ENCODE results near the gene LENG9. TPM values are rescaled to one million over a fixed set of nuclear protein-coding genes. Genes with fewer than 3 reads are reported as not detected.
A peak's percentile ranks its signal among the peaks of the same experiment; 100 is the strongest.

The LENG9 gene
- total RNA-seq, 1 experiment from 2014 or later, result 5.0 TPM

DNA sequence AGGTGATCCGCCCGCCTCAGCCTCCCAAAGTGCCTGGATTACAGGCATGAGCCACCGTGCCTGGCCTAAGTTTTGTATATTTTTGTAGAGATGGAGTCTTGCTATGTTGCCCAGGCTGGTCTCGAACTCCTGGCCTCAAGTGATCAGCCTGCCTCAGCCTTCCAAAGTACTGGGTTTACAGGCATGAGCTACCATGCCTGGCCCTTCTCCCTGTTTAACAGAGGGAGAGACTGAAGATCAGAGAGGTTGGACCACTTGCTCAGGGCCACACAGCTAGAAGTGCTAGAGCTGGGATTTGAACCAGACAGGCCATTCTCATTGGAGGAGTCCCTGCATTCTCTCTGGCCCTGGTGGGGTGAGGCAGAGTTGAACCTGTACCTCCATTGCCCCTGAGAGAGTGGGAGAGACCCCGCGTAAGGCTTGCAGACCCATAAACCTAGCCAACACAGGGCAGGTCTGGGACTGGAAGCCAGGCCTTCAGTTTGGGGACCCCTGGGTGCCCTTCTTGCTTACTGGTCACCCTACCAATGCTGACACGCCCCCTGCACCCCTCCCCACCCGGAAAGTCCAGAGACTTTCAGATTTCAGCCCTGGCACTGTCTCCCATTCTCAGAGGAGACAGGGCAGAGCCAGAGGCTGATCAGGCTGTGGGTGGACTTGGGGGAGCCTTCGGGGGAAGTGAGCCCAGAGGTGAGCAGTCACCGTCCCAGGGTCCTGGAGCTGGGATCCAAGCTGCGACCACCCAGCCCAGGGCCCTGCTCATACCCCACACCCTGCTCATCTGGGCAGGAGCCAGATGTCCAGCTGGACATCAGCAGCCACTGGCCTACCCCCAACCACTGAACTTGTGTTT lies 35.0 kb downstream of the LENG9 start:
- no peaks in the 10 kb centered on the region for H3K4me1 ChIP-seq (ENCODE audit: low read length)
- H3K36me3 ChIP-seq (ENCODE audit: insufficient read depth, low read length), result no peaks in the 10 kb centered on the region
- H3K9ac ChIP-seq (ENCODE audit: low read length), result no peak overlapping the region
- H3K27ac ChIP-seq (ENCODE audit: low read length), result no peak overlapping the region
- H3K9me2 ChIP-seq (replicated peaks; ENCODE audit: insufficient read depth, low read length), result no peaks in the 10 kb centered on the region
- H3K4me2 ChIP-seq (ENCODE audit: low read depth, low read length, poor library complexity, severe bottlenecking), result no peak overlapping the region
- no peaks in the 10 kb centered on the region for H3K9me3 ChIP-seq (ENCODE audit: low read length)
- no peak for DNase-seq
- no peaks in the 10 kb centered on the region for H3K79me2 ChIP-seq (ENCODE audit: low read length)
- H3K27me3 ChIP-seq (ENCODE audit: low read length), result no peaks in the 10 kb centered on the region
- H4K20me1 ChIP-seq (ENCODE audit: insufficient read depth, low read depth, low read length), result peaks cover 15% of the 10 kb centered on the region; the same call in 1 of the 2 replicates
- H2AFZ ChIP-seq (ENCODE audit: low read length), result no peak overlapping the region
- H3K4me3 ChIP-seq (ENCODE audit: low read length), result no peak overlapping the region

- no peaks in the 10 kb centered on the region for H3K36me3 ChIP-seq (ENCODE audit: insufficient read depth, low read length)
- no peak overlapping the region for H3K9ac ChIP-seq (ENCODE audit: low read length)
- H4K20me1 ChIP-seq (ENCODE audit: insufficient read depth, low read depth, low read length), result peaks cover 9% of the 10 kb centered on the region; the same call in 1 of the 2 replicates
- H3K27me3 ChIP-seq (ENCODE audit: low read length), result no peaks in the 10 kb centered on the region
- H3K9me2 ChIP-seq (replicated peaks; ENCODE audit: insufficient read depth, low read length), result no peaks in the 10 kb centered on the region
- no peaks in the 10 kb centered on the region for H3K9me3 ChIP-seq (ENCODE audit: low read length)
- DNase-seq, result no peak
- no peak overlapping the region for H3K4me2 ChIP-seq (ENCODE audit: low read depth, low read length, poor library complexity, severe bottlenecking)
- no peak overlapping the region for H3K27ac ChIP-seq (ENCODE audit: low read length)
- H3K4me3 ChIP-seq (ENCODE audit: low read length), result no peak overlapping the region
- H3K4me1 ChIP-seq (ENCODE audit: low read length), result no peaks in the 10 kb centered on the region
- H3K79me2 ChIP-seq (ENCODE audit: low read length), result no peaks in the 10 kb centered on the region
- H2AFZ ChIP-seq (ENCODE audit: low read length), result no peak overlapping the region
Measured at GRCh38 chr19:54427586-54427985, 36.0 kb downstream of the LENG9 start.

GRCh38 chr19:54426291-54426931 lies 37.2 kb downstream of the LENG9 start:
- Histone ChIP-seq H3K4me3 (ENCODE audit: low read length) (no peak overlapping the region), H3K36me3 (ENCODE audit: insufficient read depth, low read length) (no peaks in the 10 kb centered on the region), H3K9me3 (ENCODE audit: low read length) (no peaks in the 10 kb centered on the region), H3K79me2 (ENCODE audit: low read length) (no peaks in the 10 kb centered on the region), H3K9me2 (replicated peaks; ENCODE audit: insufficient read depth, low read length) (no peaks in the 10 kb centered on the region), H3K4me1 (ENCODE audit: low read length) (no peaks in the 10 kb centered on the region), H3K4me2 (ENCODE audit: low read depth, low read length, poor library complexity, severe bottlenecking) (no peak overlapping the region), H2AFZ (ENCODE audit: low read length) (no peak overlapping the region), H4K20me1 (ENCODE audit: insufficient read depth, low read depth, low read length) (peaks cover 2% of the 10 kb centered on the region; the same call in 1 of the 2 replicates), H3K27me3 (ENCODE audit: low read length) (no peaks in the 10 kb centered on the region), H3K27ac (ENCODE audit: low read length) (no peak overlapping the region), H3K9ac (ENCODE audit: low read length) (no peak overlapping the region)
- peak; percentile 39 for DNase-seq

DNA sequence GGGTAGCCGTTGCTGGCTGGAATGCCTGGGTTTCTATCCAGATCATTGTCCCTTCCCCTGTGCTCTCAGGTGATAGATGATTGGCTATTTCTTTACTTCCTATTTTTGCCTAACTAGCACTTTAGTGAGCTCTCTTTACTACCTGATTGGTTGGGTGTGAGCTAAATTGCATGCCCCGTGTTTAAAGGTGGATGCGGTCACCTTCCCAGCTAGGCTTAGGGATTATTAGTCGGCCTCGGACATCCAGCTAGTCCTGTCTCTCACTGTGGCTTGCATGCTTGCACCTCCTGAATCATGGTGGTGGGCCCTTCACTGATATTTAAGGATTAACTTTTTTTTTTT lies 38.2 kb downstream of the LENG9 start:
- Histone ChIP-seq H3K9ac (ENCODE audit: low read length) (no peak overlapping the region), H3K4me2 (ENCODE audit: low read depth, low read length, poor library complexity, severe bottlenecking) (no peak overlapping the region), H4K20me1 (ENCODE audit: insufficient read depth, low read depth, low read length) (no peaks in the 10 kb centered on the region; the same call in 1 of the 2 replicates), H3K27ac (ENCODE audit: low read length) (no peak overlapping the region), H3K79me2 (ENCODE audit: low read length) (no peaks in the 10 kb centered on the region), H3K27me3 (ENCODE audit: low read length) (no peaks in the 10 kb centered on the region), H3K4me1 (ENCODE audit: low read length) (no peaks in the 10 kb centered on the region), H3K9me2 (replicated peaks; ENCODE audit: insufficient read depth, low read length) (no peaks in the 10 kb centered on the region), H3K9me3 (ENCODE audit: low read length) (no peaks in the 10 kb centered on the region), H2AFZ (ENCODE audit: low read length) (no peak overlapping the region), H3K4me3 (ENCODE audit: low read length) (no peak overlapping the region), H3K36me3 (ENCODE audit: insufficient read depth, low read length) (no peaks in the 10 kb centered on the region)
- DNase-seq, result no peak

DNA sequence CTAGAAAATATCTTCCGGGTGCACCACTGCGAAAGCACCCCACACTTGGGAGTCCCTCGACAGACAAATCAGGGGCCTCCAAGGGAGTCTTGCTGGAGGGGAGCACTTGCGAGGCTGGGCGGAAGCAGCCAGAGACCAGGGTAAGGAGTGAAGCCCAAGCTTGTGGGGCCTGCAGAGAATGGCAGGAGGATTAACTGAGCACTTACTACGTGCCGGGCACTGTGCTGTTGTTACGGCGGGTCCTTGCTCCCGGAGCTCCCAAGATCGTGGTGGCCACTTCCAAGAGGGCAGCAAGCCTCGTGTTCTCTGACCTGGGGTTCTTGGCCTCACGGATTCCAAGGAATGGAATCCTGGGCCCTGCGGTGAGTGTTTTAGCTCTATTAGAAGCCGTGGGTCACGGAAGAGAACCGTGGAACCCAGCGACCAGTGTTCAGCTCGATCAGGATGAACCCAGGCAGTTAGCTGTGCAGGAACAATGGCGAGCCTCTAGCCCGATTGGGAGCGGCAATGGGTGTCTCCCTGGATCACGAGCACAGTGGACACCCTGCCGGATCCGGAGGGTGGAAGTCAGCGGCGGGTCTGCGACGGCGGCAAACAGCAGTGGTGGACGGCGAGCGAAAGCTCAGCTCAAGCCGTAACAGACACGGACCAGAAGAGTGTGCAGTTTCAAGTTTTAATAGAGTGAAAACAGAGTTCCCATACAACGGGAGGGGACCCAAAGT lies 38.8 kb downstream of the LENG9 start:
- Histone ChIP-seq H3K9ac (ENCODE audit: low read length) (no peak overlapping the region), H3K9me3 (ENCODE audit: low read length) (no peaks in the 10 kb centered on the region), H3K36me3 (ENCODE audit: insufficient read depth, low read length) (no peaks in the 10 kb centered on the region), H4K20me1 (ENCODE audit: insufficient read depth, low read depth, low read length) (no peaks in the 10 kb centered on the region; the same call in 1 of the 2 replicates), H2AFZ (ENCODE audit: low read length) (no peak overlapping the region), H3K79me2 (ENCODE audit: low read length) (no peaks in the 10 kb centered on the region), H3K4me3 (ENCODE audit: low read length) (no peak overlapping the region), H3K9me2 (replicated peaks; ENCODE audit: insufficient read depth, low read length) (no peaks in the 10 kb centered on the region), H3K4me1 (ENCODE audit: low read length) (no peaks in the 10 kb centered on the region), H3K4me2 (ENCODE audit: low read depth, low read length, poor library complexity, severe bottlenecking) (no peak overlapping the region), H3K27ac (ENCODE audit: low read length) (no peak overlapping the region), H3K27me3 (ENCODE audit: low read length) (no peaks in the 10 kb centered on the region)
- no peak for DNase-seq

DNA sequence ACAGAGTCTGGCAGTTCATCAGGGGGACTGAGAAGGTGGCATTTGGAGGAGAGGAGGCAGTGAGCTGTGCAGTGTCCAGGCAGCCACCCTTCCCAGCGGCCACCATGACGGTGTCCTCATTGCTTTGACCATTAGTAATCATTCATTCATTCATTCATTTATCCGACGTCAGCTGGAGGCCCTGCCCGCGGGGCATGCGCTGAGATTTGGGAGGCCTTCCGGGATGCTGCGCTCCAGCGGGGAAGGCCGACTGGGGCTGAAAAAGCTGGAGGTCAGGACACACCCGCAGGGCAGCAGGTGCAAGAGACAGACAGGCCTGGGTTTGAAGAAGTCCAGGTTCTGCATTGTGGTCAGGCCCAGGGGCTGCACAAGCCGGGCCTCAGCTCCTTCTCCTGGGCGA lies 39.4 kb downstream of the LENG9 start:
- Histone ChIP-seq H3K9me3 (ENCODE audit: low read length) (no peaks in the 10 kb centered on the region), H3K79me2 (ENCODE audit: low read length) (no peaks in the 10 kb centered on the region), H4K20me1 (ENCODE audit: insufficient read depth, low read depth, low read length) (no peaks in the 10 kb centered on the region; the same call in 1 of the 2 replicates), H3K27ac (ENCODE audit: low read length) (no peak overlapping the region), H2AFZ (ENCODE audit: low read length) (no peak overlapping the region), H3K9me2 (replicated peaks; ENCODE audit: insufficient read depth, low read length) (no peaks in the 10 kb centered on the region), H3K9ac (ENCODE audit: low read length) (no peak overlapping the region), H3K27me3 (ENCODE audit: low read length) (no peaks in the 10 kb centered on the region), H3K4me3 (ENCODE audit: low read length) (no peak overlapping the region), H3K4me2 (ENCODE audit: low read depth, low read length, poor library complexity, severe bottlenecking) (no peak overlapping the region), H3K36me3 (ENCODE audit: insufficient read depth, low read length) (no peaks in the 10 kb centered on the region), H3K4me1 (ENCODE audit: low read length) (no peaks in the 10 kb centered on the region)
- no peak for DNase-seq

- H3K4me2 ChIP-seq (ENCODE audit: low read depth, low read length, poor library complexity, severe bottlenecking), result no peak overlapping the region
- H3K4me1 ChIP-seq (ENCODE audit: low read length), result no peaks in the 10 kb centered on the region
- H3K27me3 ChIP-seq (ENCODE audit: low read length), result no peaks in the 10 kb centered on the region
- no peak overlapping the region for H2AFZ ChIP-seq (ENCODE audit: low read length)
- H3K9me2 ChIP-seq (replicated peaks; ENCODE audit: insufficient read depth, low read length), result no peaks in the 10 kb centered on the region
- H3K36me3 ChIP-seq (ENCODE audit: insufficient read depth, low read length), result no peaks in the 10 kb centered on the region
- no peak for DNase-seq
- no peaks in the 10 kb centered on the region for H3K79me2 ChIP-seq (ENCODE audit: low read length)
- no peak overlapping the region for H3K9ac ChIP-seq (ENCODE audit: low read length)
- H4K20me1 ChIP-seq (ENCODE audit: insufficient read depth, low read depth, low read length), result no peaks in the 10 kb centered on the region; the same call in 1 of the 2 replicates
- H3K27ac ChIP-seq (ENCODE audit: low read length), result no peak overlapping the region
- H3K9me3 ChIP-seq (ENCODE audit: low read length), result no peaks in the 10 kb centered on the region
- H3K4me3 ChIP-seq (ENCODE audit: low read length), result no peak overlapping the region
Measured at GRCh38 chr19:54422136-54422535, 41.4 kb downstream of the LENG9 start.

DNA sequence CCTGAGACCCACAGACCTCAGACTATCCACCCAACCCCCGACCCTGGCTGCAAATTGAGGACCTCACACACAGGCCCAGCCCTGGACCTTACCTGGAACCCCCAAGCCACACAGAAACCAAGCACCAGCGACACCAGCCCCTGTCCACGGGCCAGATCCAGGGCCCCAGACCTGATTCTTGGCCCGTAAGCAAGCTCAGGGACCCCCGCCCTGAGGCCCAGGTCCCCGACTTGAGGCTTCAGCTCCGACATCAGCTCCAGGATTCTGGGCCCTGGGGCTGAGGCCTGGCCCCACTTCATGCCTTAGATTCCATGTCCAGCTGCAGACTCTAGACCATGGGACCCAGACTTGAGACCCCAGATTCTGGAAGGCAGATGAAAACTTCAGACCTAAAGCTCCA lies 42.1 kb downstream of the LENG9 start:
- H4K20me1 ChIP-seq (ENCODE audit: insufficient read depth, low read depth, low read length), result no peaks in the 10 kb centered on the region; the same call in 1 of the 2 replicates
- H2AFZ ChIP-seq (ENCODE audit: low read length), result no peak overlapping the region
- no peaks in the 10 kb centered on the region for H3K36me3 ChIP-seq (ENCODE audit: insufficient read depth, low read length)
- H3K4me2 ChIP-seq (ENCODE audit: low read depth, low read length, poor library complexity, severe bottlenecking), result no peak overlapping the region
- H3K27me3 ChIP-seq (ENCODE audit: low read length), result no peaks in the 10 kb centered on the region
- H3K9me3 ChIP-seq (ENCODE audit: low read length), result no peaks in the 10 kb centered on the region
- H3K79me2 ChIP-seq (ENCODE audit: low read length), result no peaks in the 10 kb centered on the region
- no peaks in the 10 kb centered on the region for H3K9me2 ChIP-seq (replicated peaks; ENCODE audit: insufficient read depth, low read length)
- H3K4me1 ChIP-seq (ENCODE audit: low read length), result no peaks in the 10 kb centered on the region
- H3K27ac ChIP-seq (ENCODE audit: low read length), result no peak overlapping the region
- no peak for DNase-seq
- H3K4me3 ChIP-seq (ENCODE audit: low read length), result no peak overlapping the region
- H3K9ac ChIP-seq (ENCODE audit: low read length), result no peak overlapping the region
